ENCODE data around the gene RAB3D. TPM values are rescaled to one million over a fixed set of nuclear protein-coding genes. Genes with fewer than 3 reads are reported as not detected.
"Not testable (repeated sequence)": the region's sequence is repeated elsewhere in the genome, so short reads cannot be mapped to it uniquely, and the experiment has no call there.

The RAB3D gene
- total RNA-seq, 1 experiment from 2014 or later: 29.4 TPM

DNA sequence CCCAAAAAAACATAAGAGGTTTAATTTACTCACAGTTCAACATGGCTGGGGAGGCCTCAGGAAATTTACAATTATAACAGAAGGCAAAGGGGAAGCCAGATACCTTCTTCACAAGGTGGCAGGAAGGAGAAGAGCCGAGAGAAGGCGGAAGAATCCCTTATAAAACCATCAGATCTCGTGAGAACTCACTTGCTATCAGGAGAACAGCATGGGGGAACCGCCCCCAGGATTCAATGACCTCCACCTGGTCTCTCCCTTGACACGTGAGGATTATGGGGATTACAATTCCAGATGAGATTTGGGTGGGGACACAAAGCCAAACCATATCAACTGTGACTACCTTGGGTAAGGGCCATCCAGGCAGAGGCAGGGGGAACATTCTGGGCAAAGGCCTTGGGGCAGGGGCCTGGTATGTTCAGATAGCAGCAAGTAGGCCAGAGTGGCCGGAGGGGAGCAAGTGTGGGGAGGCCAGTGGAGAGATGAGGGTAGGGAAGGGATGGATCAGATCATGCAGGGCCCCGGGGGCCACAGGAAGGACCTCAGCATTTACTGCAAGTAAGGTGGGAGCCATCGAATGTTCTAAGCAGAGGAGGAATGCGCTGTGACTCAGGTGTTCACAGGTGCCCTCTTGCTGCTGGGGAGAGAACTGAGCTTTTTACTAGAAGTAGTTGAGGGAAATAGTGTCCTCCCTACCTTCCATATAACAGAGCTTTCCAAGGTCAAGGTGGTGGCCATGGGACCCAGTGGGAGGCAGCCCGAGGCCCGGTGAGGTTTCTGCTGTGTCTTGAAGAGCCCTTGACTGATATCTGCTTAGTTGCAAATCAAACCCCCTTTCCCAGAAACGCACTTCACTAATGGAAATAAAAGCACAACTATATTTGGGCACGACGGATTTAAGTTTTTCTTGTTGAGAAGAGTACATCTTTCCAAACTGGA is 18.0 kb downstream of the RAB3D start:
- Mint-ChIP-seq H3K27ac (peak overlapping the region in 1 of 3 experiments; percentile 8; a peak in 2 of 7 replicates), H3K9me3 (no peaks in the 10 kb centered on the region), H3K36me3 (ENCODE audit: insufficient read depth in 1 of 3, low read depth in 3 of 3) (peaks cover 0 to 7% (median 3%) of the 10 kb centered on the region in 3 experiments; a peak in 3 of 7 replicates), H3K4me1 (peaks cover 6 to 11% of the 10 kb centered on the region in 2 experiments), H3K27me3 (ENCODE audit: low read depth) (peaks cover 6% of the 10 kb centered on the region; the same call in 1 of the 2 replicates), H3K4me3 (no peak overlapping the region; a peak in 1 of 5 replicates)
- Histone ChIP-seq H2BK15ac (ENCODE audit: low read depth, low read length) (no peak overlapping the region), H2BK12ac (ENCODE audit: insufficient read length, low read depth, low read length) (no peak overlapping the region), H3K9ac (ENCODE audit: extremely low read depth, insufficient read length, low read length) (no peak overlapping the region), H2AK5ac (ENCODE audit: insufficient read length, low read length) (no peak overlapping the region), H3K18ac (ENCODE audit: insufficient read length, low read depth, low read length) (no peak overlapping the region), H3K23ac (ENCODE audit: insufficient read length, low read depth, low read length) (no peak overlapping the region), H3K27me3 (ENCODE audit: insufficient read depth, low read length) (no peaks in the 10 kb centered on the region), H2AFZ (ENCODE audit: low read length) (no peak overlapping the region), H2BK5ac (ENCODE audit: insufficient read length, low read length) (no peak overlapping the region), H4K20me1 (ENCODE audit: control insufficient read depth, insufficient read depth, insufficient read length) (no peaks in the 10 kb centered on the region), H4K91ac (ENCODE audit: insufficient read length, low read depth, low read length) (no peak overlapping the region), H3K56ac (ENCODE audit: insufficient read length, low read depth, low read length) (no peak overlapping the region), H4K5ac (ENCODE audit: insufficient read length, low read depth, low read length) (no peak overlapping the region), H3K23me2 (ENCODE audit: insufficient read length, low read depth, low read length, poor library complexity, severe bottlenecking) (no peaks in the 10 kb centered on the region), H3K79me2 (ENCODE audit: insufficient read depth, low read length) (no peaks in the 10 kb centered on the region), H2BK120ac (ENCODE audit: low read depth, low read length, poor library complexity, severe bottlenecking) (no peak overlapping the region), H3K4ac (ENCODE audit: low read depth, low read length) (no peak overlapping the region), H2BK20ac (ENCODE audit: low read depth, low read length, poor library complexity, severe bottlenecking) (no peak overlapping the region), H4K8ac (replicated peaks; ENCODE audit: insufficient read length, low read depth, low read length) (no peak overlapping the region), H3K4me1 (ENCODE audit: insufficient read depth, low read length) (no peaks in the 10 kb centered on the region), H3K14ac (ENCODE audit: insufficient read depth, low read length) (no peak overlapping the region), H3K79me1 (ENCODE audit: insufficient read depth, low read depth, low read length, poor library complexity, severe bottlenecking) (no peaks in the 10 kb centered on the region), H3K4me2 (ENCODE audit: insufficient read depth, insufficient read length, low read length) (no peak overlapping the region), H3K27ac (ENCODE audit: insufficient read length, low read depth, low read length) (no peak overlapping the region), H3T11ph (ENCODE audit: low read length) (no peak overlapping the region), H3K9me3 (ENCODE audit: control insufficient read depth, low read depth, low read length) (no peaks in the 10 kb centered on the region)
- WGBS (ENCODE audit: extremely low coverage, insufficient read length, low lambda C conversion rate): no CpG with 5 or more reads among the region's 14 CpGs
- DNase-seq: no peak
- TF ChIP-seq, protein P1, sequence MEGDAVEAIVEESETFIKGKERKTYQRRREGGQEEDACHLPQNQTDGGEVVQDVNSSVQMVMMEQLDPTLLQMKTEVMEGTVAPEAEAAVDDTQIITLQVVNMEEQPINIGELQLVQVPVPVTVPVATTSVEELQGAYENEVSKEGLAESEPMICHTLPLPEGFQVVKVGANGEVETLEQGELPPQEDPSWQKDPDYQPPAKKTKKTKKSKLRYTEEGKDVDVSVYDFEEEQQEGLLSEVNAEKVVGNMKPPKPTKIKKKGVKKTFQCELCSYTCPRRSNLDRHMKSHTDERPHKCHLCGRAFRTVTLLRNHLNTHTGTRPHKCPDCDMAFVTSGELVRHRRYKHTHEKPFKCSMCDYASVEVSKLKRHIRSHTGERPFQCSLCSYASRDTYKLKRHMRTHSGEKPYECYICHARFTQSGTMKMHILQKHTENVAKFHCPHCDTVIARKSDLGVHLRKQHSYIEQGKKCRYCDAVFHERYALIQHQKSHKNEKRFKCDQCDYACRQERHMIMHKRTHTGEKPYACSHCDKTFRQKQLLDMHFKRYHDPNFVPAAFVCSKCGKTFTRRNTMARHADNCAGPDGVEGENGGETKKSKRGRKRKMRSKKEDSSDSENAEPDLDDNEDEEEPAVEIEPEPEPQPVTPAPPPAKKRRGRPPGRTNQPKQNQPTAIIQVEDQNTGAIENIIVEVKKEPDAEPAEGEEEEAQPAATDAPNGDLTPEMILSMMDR (conservative IDR thresholded peaks at IDR 0.05): peak; percentile 56

DNA sequence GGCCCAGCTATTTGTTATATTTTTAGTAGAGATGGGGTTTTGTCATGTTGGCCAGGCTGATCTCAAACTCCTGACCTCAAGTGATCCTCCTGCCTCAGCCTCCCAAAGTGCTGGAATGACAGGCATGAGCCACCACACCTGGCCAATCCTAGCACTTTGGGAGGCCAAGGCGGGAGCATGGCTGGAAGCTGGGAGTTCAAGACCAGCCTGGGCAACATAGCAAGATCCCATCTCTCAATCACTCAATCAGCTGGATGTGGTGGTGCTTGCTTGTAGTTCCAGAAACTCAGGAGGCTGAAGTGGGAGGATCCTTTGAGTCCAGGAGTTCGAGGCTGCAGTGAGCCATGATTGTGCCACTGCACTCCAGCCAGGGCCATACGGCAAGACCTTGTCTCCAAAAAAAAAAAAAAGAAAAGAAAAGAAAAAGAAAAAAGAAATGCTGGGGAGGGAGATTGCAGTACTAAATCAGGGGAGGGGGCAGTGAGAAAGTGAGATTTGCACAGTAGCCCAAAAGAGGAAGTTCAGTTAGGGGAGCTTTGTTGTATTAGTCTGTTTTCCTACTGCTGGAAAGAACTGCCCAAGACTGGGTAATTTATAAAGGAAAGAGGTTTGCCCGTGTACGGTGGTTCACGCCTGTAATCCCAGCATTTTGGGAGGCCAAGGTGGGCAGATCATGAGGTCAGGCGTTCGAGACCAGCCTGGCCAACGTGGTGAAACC is 19.0 kb downstream of the RAB3D start:
- H4K5ac ChIP-seq (ENCODE audit: insufficient read length, low read depth, low read length); H3K18ac ChIP-seq (ENCODE audit: insufficient read length, low read depth, low read length); H2BK5ac ChIP-seq (ENCODE audit: insufficient read length, low read length); H3K23me2 ChIP-seq (ENCODE audit: insufficient read length, low read depth, low read length, poor library complexity, severe bottlenecking); H3K4me2 ChIP-seq (ENCODE audit: insufficient read depth, insufficient read length, low read length); H3K9me3 ChIP-seq (ENCODE audit: control insufficient read depth, low read depth, low read length); H3K79me2 ChIP-seq (ENCODE audit: insufficient read depth, low read length); H4K20me1 ChIP-seq (ENCODE audit: control insufficient read depth, insufficient read depth, insufficient read length); H2AFZ ChIP-seq (ENCODE audit: low read length); H3K4me3 Mint-ChIP-seq; DNase-seq; H3K79me1 ChIP-seq (ENCODE audit: insufficient read depth, low read depth, low read length, poor library complexity, severe bottlenecking); H2BK120ac ChIP-seq (ENCODE audit: low read depth, low read length, poor library complexity, severe bottlenecking); H2AK5ac ChIP-seq (ENCODE audit: insufficient read length, low read length); H3K4me1 ChIP-seq (ENCODE audit: insufficient read depth, low read length); H3K9me3 Mint-ChIP-seq; H3K27ac ChIP-seq (ENCODE audit: insufficient read length, low read depth, low read length); H3K14ac ChIP-seq (ENCODE audit: insufficient read depth, low read length); H3K27ac Mint-ChIP-seq; H3K4ac ChIP-seq (ENCODE audit: low read depth, low read length); H4K91ac ChIP-seq (ENCODE audit: insufficient read length, low read depth, low read length); H3K36me3 Mint-ChIP-seq (ENCODE audit: insufficient read depth in 1 of 3, low read depth in 3 of 3); H4K8ac ChIP-seq (replicated peaks; ENCODE audit: insufficient read length, low read depth, low read length); H2BK20ac ChIP-seq (ENCODE audit: low read depth, low read length, poor library complexity, severe bottlenecking); H3T11ph ChIP-seq (ENCODE audit: low read length); H3K56ac ChIP-seq (ENCODE audit: insufficient read length, low read depth, low read length); H3K9ac ChIP-seq (ENCODE audit: extremely low read depth, insufficient read length, low read length); H2BK12ac ChIP-seq (ENCODE audit: insufficient read length, low read depth, low read length); H3K23ac ChIP-seq (ENCODE audit: insufficient read length, low read depth, low read length); H2BK15ac ChIP-seq (ENCODE audit: low read depth, low read length); H3K27me3 ChIP-seq (ENCODE audit: insufficient read depth, low read length); H3K27me3 Mint-ChIP-seq (ENCODE audit: low read depth): not testable (repeated sequence)
- H3K4me1 Mint-ChIP-seq: peaks cover 6 to 11% of the 10 kb centered on the region in 2 experiments
- no CpG with 5 or more reads among the region's 9 CpGs for WGBS (ENCODE audit: extremely low coverage, insufficient read length, low lambda C conversion rate)

Measured in H9 (cell line).